Stimulated activated effector memory CD8-positive, alpha-beta T cell treated with anti-CD3 and anti-CD28 coated beads, Interleukin-12 subunit alpha, Interleukin-12 subunit beta, amount 100 ng/mL, for 72 hours (primary cell): ENCODE measurements around the gene EIF1AD.
"Not testable (repeated sequence)": the region's sequence is repeated elsewhere in the genome, so short reads cannot be mapped to it uniquely, and the experiment has no call there.

Source experiments
- ATAC-seq: fragments of 150-1000 bp; cut with Tn5 transposase; 2 replicates; pipeline ENCODE4 v1.10.0; 2021
- DNase-seq, 2 donors: peaks; one replicate each; pipeline ENCODE4 v3.0.0; 2021 to 2022; ENCODE audit warnings: low spot score in 2 of 2
- H3K27ac Mint-ChIP-seq: one replicate; pipeline ENCODE4 v1.8.0; 2022; ENCODE audit warnings: mild to moderate bottlenecking, mixed read lengths
- H3K36me3 Mint-ChIP-seq: one replicate; pipeline ENCODE4 v1.8.0; 2022; ENCODE audit warnings: mild to moderate bottlenecking, mixed read lengths
- H3K4me1 Mint-ChIP-seq: one replicate; pipeline ENCODE4 v1.8.0; 2022; ENCODE audit warnings: mixed read lengths
- H3K4me3 Mint-ChIP-seq: one replicate; pipeline ENCODE4 v1.8.0; 2022; ENCODE audit warnings: mild to moderate bottlenecking, mixed read lengths
- H3K9me3 Mint-ChIP-seq: one replicate; pipeline ENCODE4 v1.8.0; 2022; ENCODE audit warnings: mixed read lengths

Gene EIF1AD

GRCh38 chr11:65950711-65951110, 51.2 kb downstream of the EIF1AD start:
- not testable (repeated sequence) for H3K4me1 Mint-ChIP-seq, ATAC-seq, H3K4me3 Mint-ChIP-seq, DNase-seq, H3K27ac Mint-ChIP-seq, H3K36me3 Mint-ChIP-seq, H3K9me3 Mint-ChIP-seq

DNA sequence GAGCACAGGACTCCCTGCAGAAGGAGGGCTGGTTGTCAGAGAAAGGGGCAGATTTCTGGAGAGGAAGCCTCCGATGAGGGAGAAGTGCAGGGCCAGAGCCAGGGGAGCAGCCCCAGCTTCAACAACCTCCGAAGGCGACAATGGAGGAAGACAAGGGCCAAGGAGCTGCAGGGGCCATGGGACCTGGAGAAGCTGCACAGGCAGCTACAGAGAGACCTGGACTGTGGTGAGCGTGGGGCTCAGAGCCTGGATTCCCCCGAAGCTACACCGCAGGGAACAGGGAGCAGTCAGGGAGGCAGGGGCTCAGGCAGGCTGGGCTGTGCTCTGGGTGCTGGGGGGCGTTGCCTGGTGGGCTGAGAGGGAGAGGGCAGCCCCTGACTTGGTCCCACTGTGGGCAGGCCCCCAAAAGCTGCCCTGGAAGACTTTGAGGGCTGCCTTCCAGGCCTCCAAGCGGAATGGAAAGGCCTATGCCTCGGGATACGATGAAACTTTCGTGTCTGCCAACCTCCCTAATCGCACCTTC, 54.3 kb downstream of the EIF1AD start:
- H3K27ac Mint-ChIP-seq, result no peak overlapping the region
- no peak overlapping the region for H3K4me3 Mint-ChIP-seq
- DNase-seq (no peak), ATAC-seq (no peak)
- H3K36me3 Mint-ChIP-seq, result no peaks in the 10 kb centered on the region
- H3K9me3 Mint-ChIP-seq, result no peaks in the 10 kb centered on the region
- no peaks in the 10 kb centered on the region for H3K4me1 Mint-ChIP-seq

GRCh38 chr11:65947133-65947532, 54.8 kb downstream of the EIF1AD start:
- no peak overlapping the region for H3K4me3 Mint-ChIP-seq
- ATAC-seq, result no peak
- DNase-seq, result no peak
- H3K36me3 Mint-ChIP-seq, result no peaks in the 10 kb centered on the region
- no peaks in the 10 kb centered on the region for H3K4me1 Mint-ChIP-seq
- H3K27ac Mint-ChIP-seq, result no peak overlapping the region
- no peaks in the 10 kb centered on the region for H3K9me3 Mint-ChIP-seq

- no peak for ATAC-seq
- H3K9me3 Mint-ChIP-seq, result no peaks in the 10 kb centered on the region
- DNase-seq, result no peak
- H3K27ac Mint-ChIP-seq, result no peak overlapping the region
- peaks cover 1% of the 10 kb centered on the region for H3K4me1 Mint-ChIP-seq
- H3K36me3 Mint-ChIP-seq, result no peaks in the 10 kb centered on the region
- H3K4me3 Mint-ChIP-seq, result no peak overlapping the region
These were observed 55.3 kb downstream of the EIF1AD start for GRCh38 chr11:65946655-65947054.
